Common myeloid progenitor, CD34-positive (primary cell): ENCODE measurements around the gene SLX9.

Source experiments
- CTCF ChIA-PET: fragments of 350-600 bp; sonication (Branson Sonifier 250); formaldehyde crosslinking; loops from one replicate; lab custom pipeline; 2021; ENCODE audit warnings: antibody characterized with exemption; lab: Charles Lee
- POLR2A ChIA-PET: fragments of 350-600 bp; sonication (Branson Sonifier 250); formaldehyde crosslinking; loops from one replicate; lab custom pipeline; 2021; ENCODE audit warnings: antibody characterized with exemption; lab: Charles Lee
- DNase-seq, 3 donors: peaks; one replicate each; pipeline versions ENCODE4 v3.0.0 to v3.0.0-alpha.2; 2013
- H3K27ac ChIP-seq, 2 experiments: 1 replicate in 1 of 2; 2 replicates in 1 of 2; pipeline ENCODE4 v1.7.0; 2013; ENCODE audit warnings: inconsistent platforms in 2 of 2, low read length in 2 of 2, mild to moderate bottlenecking in 2 of 2, low read depth in 1 of 2, moderate library complexity in 1 of 2; ENCODE audit not compliant: severe bottlenecking in 2 of 2, insufficient read depth in 1 of 2, poor library complexity in 1 of 2
- H3K27me3 ChIP-seq, 5 experiments: replicated peaks in 2 of 5; 1 replicate in 3 of 5; 2 replicates in 2 of 5; pipeline versions ENCODE4 v1.6.1 to v1.7.0; 2013; ENCODE audit warnings: low read length in 4 of 5, mild to moderate bottlenecking in 2 of 5, moderate library complexity in 2 of 5, inconsistent platforms in 1 of 5; ENCODE audit not compliant: insufficient read depth in 5 of 5, control insufficient read depth in 4 of 5
- H3K36me3 ChIP-seq, 4 experiments: 1 replicate in 2 of 4; 2 replicates in 2 of 4; pipeline versions ENCODE4 v1.6.1 to v1.7.0; 2013; ENCODE audit warnings: low read length in 3 of 4, control low read depth in 1 of 4, mild to moderate bottlenecking in 1 of 4; ENCODE audit not compliant: control insufficient read depth in 4 of 4, insufficient read depth in 4 of 4
- H3K4me1 ChIP-seq, 4 experiments: 1 replicate in 3 of 4; 2 replicates in 1 of 4; pipeline versions ENCODE4 v1.6.1 to v1.7.1; 2013; ENCODE audit warnings: low read length in 3 of 4, mild to moderate bottlenecking in 3 of 4, control low read depth in 1 of 4, inconsistent platforms in 1 of 4, moderate library complexity in 1 of 4; ENCODE audit not compliant: control insufficient read depth in 4 of 4, insufficient read depth in 4 of 4; ENCODE audit errors: control extremely low read depth in 1 of 4
- H3K4me3 ChIP-seq, 7 experiments: 1 replicate in 4 of 7; 2 replicates in 3 of 7; pipeline versions ENCODE4 v1.5.1 to v1.7.0; 2013; ENCODE audit warnings: mild to moderate bottlenecking in 7 of 7, low read length in 6 of 7, moderate library complexity in 6 of 7, inconsistent platforms in 2 of 7, low read depth in 2 of 7, control low read depth in 1 of 7; ENCODE audit not compliant: insufficient read depth in 4 of 7, control insufficient read depth in 1 of 7; ENCODE audit errors: extremely low read depth in 1 of 7
- H3K9me3 ChIP-seq, 5 experiments: 1 replicate in 4 of 5; 2 replicates in 1 of 5; pipeline versions ENCODE4 v1.6.1 to v1.7.1; 2013; ENCODE audit warnings: low read length in 4 of 5, mild to moderate bottlenecking in 2 of 5, inconsistent platforms in 1 of 5, low read depth in 1 of 5, moderate library complexity in 1 of 5; ENCODE audit not compliant: control insufficient read depth in 4 of 5, insufficient read depth in 2 of 5; ENCODE audit errors: control extremely low read depth in 1 of 5
- WGBS: methylation state at CpG from one replicate; pipeline ENCODE4 v1.1.5; 2013; ENCODE audit not compliant: insufficient coverage; 5-methylcytosine and 5-hydroxymethylcytosine counted together

The SLX9 gene

DNA sequence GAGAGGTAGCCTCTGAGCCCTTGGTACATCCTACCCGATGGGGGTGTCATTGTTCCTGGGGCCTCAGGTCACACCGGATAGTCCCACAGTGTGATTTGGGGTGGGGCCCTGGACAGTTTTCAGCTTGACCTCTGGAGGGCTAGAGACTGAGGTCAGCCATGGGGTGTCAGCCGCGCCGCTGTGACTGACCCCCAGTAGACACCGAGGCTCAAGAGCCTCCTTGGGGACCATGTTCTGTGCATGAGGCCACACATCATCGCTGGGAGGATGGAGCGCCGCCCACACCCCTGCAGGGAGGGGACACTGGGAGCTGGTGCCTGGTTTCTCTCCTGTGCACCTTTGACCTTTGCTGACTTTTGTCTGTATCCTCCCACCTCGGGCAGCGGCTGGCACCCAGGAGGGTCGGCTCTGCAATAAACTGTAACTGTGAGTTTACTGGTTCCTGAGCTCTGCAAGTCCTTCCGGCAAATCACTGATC is 41.8 kb upstream of the SLX9 start:
- H3K27ac ChIP-seq, result no peak overlapping the region
- peaks cover 0 to under 1% (median 0%) of the 10 kb centered on the region in 4 experiments for H3K4me1 ChIP-seq
- peaks cover 14 to 79% (median 56%) of the 10 kb centered on the region in 4 experiments for H3K36me3 ChIP-seq
- WGBS, result 97% methylated on average over 13 of the region's 13 CpGs
- no peak for DNase-seq
- ChIA-PET POLR2A (no interaction called here), CTCF (interaction anchor here (0.7 to 6.7 kb wide), 8 partner anchors 8 to 37 kb away, joined by 3 to 50 read pairs (median 6); no protein-coding TSS in a partner anchor)
- no peak overlapping the region for H3K4me3 ChIP-seq
- no peaks in the 10 kb centered on the region for H3K27me3 ChIP-seq
- H3K9me3 ChIP-seq, result no peaks in the 10 kb centered on the region

DNA sequence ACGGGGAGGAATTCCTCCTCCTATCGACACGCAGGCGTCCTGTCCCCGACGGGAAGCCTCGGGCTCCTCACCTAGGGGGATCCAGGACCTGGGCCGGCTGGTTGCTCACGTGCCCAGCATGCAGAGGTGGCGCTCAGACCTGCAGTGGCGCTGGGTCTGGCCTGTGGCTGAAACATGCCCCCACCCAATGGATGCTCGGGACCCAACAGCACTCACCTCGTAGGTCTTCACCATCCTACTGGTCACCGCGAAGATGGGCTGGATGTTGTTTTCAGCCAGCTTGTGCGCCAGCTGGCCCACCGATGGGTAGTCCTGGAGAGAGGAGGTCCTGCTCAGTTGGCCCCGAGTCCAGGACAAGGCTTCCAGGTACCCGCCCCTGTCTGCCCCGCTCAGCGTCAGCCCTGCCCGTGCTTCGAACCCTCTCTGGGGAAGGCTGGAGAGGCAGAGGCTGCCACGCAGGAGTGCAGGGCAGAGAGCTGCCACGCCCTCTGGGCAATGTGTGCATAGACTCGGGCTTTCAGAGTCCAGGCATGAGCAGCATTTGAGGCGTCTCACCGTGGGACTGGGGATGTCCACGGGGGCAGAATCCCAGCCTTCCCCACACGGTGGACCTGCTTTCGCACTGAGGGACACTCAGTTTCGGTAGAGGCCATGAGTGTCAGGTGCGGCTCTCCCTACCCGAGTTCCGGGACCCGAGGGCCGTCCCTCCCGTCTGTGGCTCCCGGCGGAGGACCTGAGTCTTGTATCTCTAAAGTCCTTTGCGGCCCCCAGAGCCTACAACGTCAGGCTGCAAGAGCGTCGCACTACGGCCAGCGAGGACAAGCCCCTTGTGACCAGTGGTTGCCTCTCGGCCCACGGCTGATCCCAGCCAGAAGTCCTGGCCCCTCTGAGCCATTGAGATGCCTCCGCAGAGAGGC is 40.7 kb upstream of the SLX9 start:
- H3K9me3 ChIP-seq, result no peaks in the 10 kb centered on the region
- DNase-seq, result no peak
- no peaks in the 10 kb centered on the region for H3K4me1 ChIP-seq
- no peaks in the 10 kb centered on the region for H3K27me3 ChIP-seq
- no peak overlapping the region for H3K27ac ChIP-seq
- ChIA-PET POLR2A (no interaction called here), CTCF (interaction anchor here (2.0 to 4.8 kb wide), 3 partner anchors 8 to 33 kb away, joined by 7 to 24 read pairs (median 8); no protein-coding TSS in a partner anchor)
- H3K36me3 ChIP-seq, result peaks cover 14 to 84% (median 63%) of the 10 kb centered on the region in 4 experiments
- 96% methylated on average over 45 of the region's 49 CpGs for WGBS
- no peak overlapping the region for H3K4me3 ChIP-seq

DNA sequence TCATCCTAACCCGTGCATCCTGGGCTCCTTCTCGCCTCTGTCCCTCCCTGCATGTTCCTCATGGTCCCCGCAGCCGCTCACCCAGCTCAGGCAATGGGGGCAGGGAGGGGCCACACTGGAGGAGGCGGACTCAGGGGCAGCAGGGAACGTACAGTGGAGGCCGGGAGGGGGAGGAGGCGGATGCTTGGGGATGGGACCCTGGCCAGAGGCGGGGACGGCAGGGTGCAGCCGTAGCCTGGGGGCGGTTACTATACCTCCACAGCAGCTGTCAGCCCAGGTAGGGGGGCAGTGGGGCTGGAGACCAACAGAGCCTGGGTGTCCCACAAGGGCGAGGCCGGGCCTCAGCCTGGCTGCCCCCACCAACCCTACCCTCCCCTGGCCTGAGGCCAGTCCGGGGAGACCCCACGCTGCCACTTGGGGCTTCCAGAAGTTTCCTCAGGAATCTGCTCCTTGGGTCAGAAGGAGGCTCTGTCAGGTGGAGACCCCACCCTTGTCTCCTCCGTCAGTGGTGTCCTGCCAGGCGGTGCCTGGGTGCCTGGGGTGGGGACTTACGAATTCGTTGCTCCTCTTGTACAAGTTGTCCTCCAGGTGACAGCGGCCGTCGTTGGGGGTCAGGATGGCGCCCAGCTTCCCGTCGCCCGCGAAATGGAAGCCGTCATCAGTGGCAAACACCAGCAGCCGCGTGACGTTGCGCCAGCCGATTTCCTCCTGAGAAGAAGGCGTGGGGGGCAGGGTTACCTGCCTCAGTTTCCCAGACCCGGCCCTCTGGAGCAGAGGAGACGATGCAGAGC is 39.9 kb upstream of the SLX9 start:
- no peaks in the 10 kb centered on the region for H3K27me3 ChIP-seq
- H3K9me3 ChIP-seq, result no peaks in the 10 kb centered on the region
- no peaks in the 10 kb centered on the region for H3K4me1 ChIP-seq
- ChIA-PET POLR2A (no interaction called here), CTCF (interaction anchor here (4.8 kb wide), 1 partner anchor 10 kb away, joined by 24 read pairs; no protein-coding TSS in a partner anchor)
- peaks cover 16 to 83% (median 66%) of the 10 kb centered on the region in 4 experiments for H3K36me3 ChIP-seq
- 96% methylated on average over 25 of the region's 37 CpGs for WGBS
- DNase-seq, result no peak
- H3K4me3 ChIP-seq, result no peak overlapping the region
- H3K27ac ChIP-seq, result no peak overlapping the region

DNA sequence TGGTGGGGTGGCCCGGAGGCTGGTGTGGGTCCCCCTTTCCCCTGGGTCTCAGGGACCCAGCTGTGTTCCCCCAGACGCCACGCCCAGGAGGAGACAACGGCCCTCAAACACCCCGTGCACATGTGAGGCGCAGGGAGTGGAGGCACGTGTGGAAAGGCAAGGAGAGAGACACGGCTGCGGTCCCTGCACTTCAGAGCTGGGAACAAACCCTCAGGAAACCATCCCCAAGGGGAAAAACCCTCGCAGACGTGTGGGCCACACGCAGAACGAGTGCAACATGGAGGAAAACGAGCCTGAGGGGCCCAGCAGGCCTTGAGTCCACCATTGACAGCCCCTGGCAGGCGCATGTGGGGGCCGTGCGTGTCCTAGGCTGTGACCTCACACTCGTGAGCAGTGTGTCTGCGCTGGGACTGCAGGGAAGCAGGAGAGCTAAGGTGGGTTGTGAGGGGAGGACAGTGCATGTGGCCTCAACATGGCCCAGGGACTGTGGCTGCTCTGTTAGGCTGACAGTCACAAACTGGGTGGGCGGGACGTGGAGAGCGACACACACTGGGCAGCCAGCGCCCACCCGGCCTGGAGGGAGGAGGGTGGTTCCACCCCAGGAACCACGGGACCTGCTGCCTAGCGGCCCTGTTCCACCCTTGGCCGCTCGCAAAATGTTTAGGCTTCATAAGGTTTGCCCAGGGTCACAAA is 39.1 kb upstream of the SLX9 start:
- no peak overlapping the region for H3K4me3 ChIP-seq
- H3K27me3 ChIP-seq, result no peaks in the 10 kb centered on the region
- CTCF ChIA-PET, result interaction anchor here (1.6 to 4.8 kb wide), 2 partner anchors 10 to 29 kb away, joined by 4 to 24 read pairs; no protein-coding TSS in a partner anchor
- H3K4me1 ChIP-seq, result no peaks in the 10 kb centered on the region
- H3K27ac ChIP-seq, result no peak overlapping the region
- H3K36me3 ChIP-seq, result peaks cover 16 to 87% (median 66%) of the 10 kb centered on the region in 4 experiments
- POLR2A ChIA-PET, result no interaction called here
- no peak for DNase-seq
- 96% methylated on average over 22 of the region's 28 CpGs for WGBS
- no peaks in the 10 kb centered on the region for H3K9me3 ChIP-seq

DNA sequence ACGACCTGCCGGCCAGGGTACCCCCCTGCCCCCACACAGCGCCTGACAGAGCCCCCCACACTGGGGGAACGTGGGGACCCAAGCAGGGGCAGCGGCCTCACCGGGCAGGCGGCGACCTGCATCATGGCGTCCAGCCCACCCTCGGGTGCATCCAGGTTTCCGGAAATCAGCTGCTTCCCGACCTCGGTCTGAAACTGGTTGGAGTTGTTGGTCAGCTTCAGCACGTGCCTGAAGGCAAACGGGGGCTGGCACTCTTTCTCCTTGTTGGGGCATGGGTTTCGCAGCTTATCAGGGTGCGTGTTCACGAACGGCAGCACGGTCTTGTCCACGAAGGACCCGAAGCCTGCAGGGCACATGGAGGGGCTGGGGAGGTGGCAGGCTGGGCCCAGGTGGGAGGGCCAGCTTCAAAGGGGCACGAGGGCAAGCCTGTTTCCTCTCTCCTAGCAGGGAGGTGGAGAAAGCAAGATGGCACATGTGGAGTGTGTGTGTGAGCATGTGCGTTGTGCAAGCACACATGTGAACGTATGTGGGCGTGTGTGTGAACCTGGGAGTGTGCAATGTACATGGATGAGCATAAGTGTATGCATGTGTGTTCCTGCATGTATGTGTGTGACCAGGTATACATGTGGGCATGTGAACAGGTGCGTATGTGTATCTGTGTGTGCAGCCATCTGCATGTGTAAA is 38.3 kb upstream of the SLX9 start:
- Histone ChIP-seq H3K4me1 (no peaks in the 10 kb centered on the region), H3K9me3 (no peaks in the 10 kb centered on the region), H3K36me3 (peaks cover 16 to 84% (median 66%) of the 10 kb centered on the region in 4 experiments), H3K4me3 (no peak overlapping the region), H3K27me3 (no peaks in the 10 kb centered on the region), H3K27ac (no peak overlapping the region)
- POLR2A ChIA-PET, result no interaction called here
- CTCF ChIA-PET, result interaction anchor here (1.6 to 4.8 kb wide), 2 partner anchors 9 to 28 kb away, joined by 4 to 24 read pairs; no protein-coding TSS in a partner anchor
- WGBS, result 99% methylated on average over 20 of the region's 27 CpGs
- no peak for DNase-seq
